OCI-LY7 (cell line): ENCODE results near the gene HTRA1. TPM values are rescaled to one million over a fixed set of nuclear protein-coding genes. Genes with fewer than 3 reads are reported as not detected.

Experiments used
- BruUV-seq: library from RNA; stranded (reverse); fragments of 400-500 nt; replicated peaks from 2 replicates; lab custom pipeline; 2021; lab: Mats Ljungman, UMichigan
- CTCF ChIA-PET: fragments of 300-600 bp; sonication (Branson Sonifier 250); formaldehyde crosslinking; loops from one replicate; lab custom pipeline; 2022; ENCODE audit warnings: antibody characterized with exemption; ENCODE audit not compliant: unreplicated experiment; lab: Charles Lee
- POLR2A ChIA-PET: fragments of 300-600 bp; sonication (Branson Sonifier 250); formaldehyde crosslinking; loops from one replicate; lab custom pipeline; 2022; ENCODE audit warnings: antibody characterized with exemption; lab: Charles Lee
- DNase-seq: peaks from one replicate; pipeline ENCODE4 v3.0.0-alpha.2; 2015; ENCODE audit warnings: low spot score
- H2AFZ ChIP-seq: fragments of 200-600 bp; sonication (generic), shearing (Covaris generic); 2 replicates; pipeline ENCODE4 v1.6.1; 2014; ENCODE audit warnings: mild to moderate bottlenecking, antibody characterized with exemption, low read length, moderate library complexity
- H3K27ac ChIP-seq: fragments of 200-600 bp; sonication (generic); 2 replicates; pipeline ENCODE4 v1.5.1; 2014; ENCODE audit warnings: mixed run types, low read depth, mild to moderate bottlenecking, moderate library complexity, low read length, inconsistent platforms; ENCODE audit not compliant: poor library complexity, severe bottlenecking
- H3K36me3 ChIP-seq: fragments of 200-600 bp; sonication (generic); 2 replicates; pipeline ENCODE4 v1.6.1; 2014; ENCODE audit warnings: mild to moderate bottlenecking, antibody characterized with exemption, low read length, moderate library complexity, mixed read lengths; ENCODE audit not compliant: insufficient read depth
- H3K4me1 ChIP-seq: fragments of 200-600 bp; sonication (generic); 2 replicates; pipeline ENCODE4 v1.5.1; 2014; ENCODE audit warnings: mild to moderate bottlenecking, low read length; ENCODE audit not compliant: insufficient read depth, poor library complexity, severe bottlenecking
- H3K4me2 ChIP-seq: fragments of 200-600 bp; sonication (generic); 2 replicates; pipeline ENCODE4 v1.6.1; 2014; ENCODE audit warnings: mild to moderate bottlenecking, low read length
- H3K4me3 ChIP-seq: fragments of 200-600 bp; sonication (generic); 2 replicates; pipeline ENCODE4 v1.5.1; 2014; ENCODE audit warnings: mild to moderate bottlenecking, low read depth, low read length; ENCODE audit not compliant: poor library complexity, severe bottlenecking
- H3K79me2 ChIP-seq: fragments of 200-600 bp; sonication (generic); 2 replicates; pipeline ENCODE4 v1.6.1; 2016; ENCODE audit warnings: low read depth, mild to moderate bottlenecking, low read length, moderate library complexity, mixed read lengths; ENCODE audit not compliant: insufficient read depth
- H3K9me2 ChIP-seq: fragments of 200-600 bp; sonication (generic); 2 replicates; pipeline ENCODE4 v1.6.1; 2016; ENCODE audit warnings: mild to moderate bottlenecking, low read length, mixed read lengths; ENCODE audit not compliant: insufficient read depth
- H3K9me3 ChIP-seq: fragments of 200-600 bp; sonication (generic); 2 replicates; pipeline ENCODE4 v1.6.1; 2014; ENCODE audit warnings: mild to moderate bottlenecking, mixed run types, low read length, mixed read lengths
- H4K20me1 ChIP-seq: fragments of 200-600 bp; sonication (generic); 2 replicates; pipeline ENCODE4 v1.6.1; 2014; ENCODE audit warnings: mild to moderate bottlenecking, antibody characterized with exemption, low read length, moderate library complexity, mixed read lengths; ENCODE audit not compliant: insufficient read depth
- CTCF ChIP-seq: fragments of 200-600 bp; sonication (generic); conservative IDR thresholded peaks from 2 replicates; pipeline ENCODE4 v1.5.1; 2014; ENCODE audit warnings: mild to moderate bottlenecking, antibody characterized with exemption, low read length, moderate library complexity, mixed read lengths
- EZH2phosphoT487 ChIP-seq: fragments of 200-600 bp; sonication (generic); IDR thresholded peaks from 2 replicates; pipeline ENCODE4 v1.6.1; 2018; ENCODE audit warnings: low read depth, borderline replicate concordance, mild to moderate bottlenecking, mixed run types, antibody characterized with exemption, low read length, moderate library complexity, mixed read lengths
- intact Hi-C: fragments of 100-400 bp; cut with micrococcal nuclease; formaldehyde crosslinking; loops from one replicate; pipeline ENCODE4 v1.10.0; 2022; ENCODE audit not compliant: unreplicated experiment
- total RNA-seq, 2 experiments: library from RNA; depleted of rRNA in 1 of 2; stranded (reverse); fragments of >200 nt in 1 of 2; shearing (Covaris generic) in 1 of 2; gene quantifications; 2 replicates each; pipeline ENCODE4 v1.2.3, GENCODE V29; 2014 to 2022

The HTRA1 gene
- total RNA-seq, 2 experiments from 2014 or later: not detected

GRCh38 chr10:122494173-122494820 lies 32.9 kb downstream of the HTRA1 start:
- no peaks in the 10 kb centered on the region for H3K4me1 ChIP-seq
- no peaks in the 10 kb centered on the region for H3K9me2 ChIP-seq
- intact Hi-C loops: no loop called here
- no peaks in the 10 kb centered on the region for H3K79me2 ChIP-seq
- BruUV-seq: no TSS peak
- ChIA-PET POLR2A (no interaction called here), CTCF (no interaction called here)
- no peak overlapping the region for H3K27ac ChIP-seq
- TF ChIP-seq CTCF (no peak), EZH2phosphoT487 (no peak)
- H3K36me3 ChIP-seq: no peaks in the 10 kb centered on the region
- H3K9me3 ChIP-seq: no peaks in the 10 kb centered on the region
- no peak overlapping the region for H3K4me2 ChIP-seq
- H4K20me1 ChIP-seq: no peaks in the 10 kb centered on the region
- DNase-seq: no peak
- no peak overlapping the region for H3K4me3 ChIP-seq
- H2AFZ ChIP-seq: no peak overlapping the region

GRCh38 chr10:122494833-122495232 lies 33.5 kb downstream of the HTRA1 start:
- no peak overlapping the region for H2AFZ ChIP-seq
- no peak overlapping the region for H3K4me2 ChIP-seq
- no peaks in the 10 kb centered on the region for H3K9me3 ChIP-seq
- no peaks in the 10 kb centered on the region for H3K79me2 ChIP-seq
- no peak overlapping the region for H3K4me3 ChIP-seq
- H3K36me3 ChIP-seq: no peaks in the 10 kb centered on the region
- H4K20me1 ChIP-seq: no peaks in the 10 kb centered on the region
- H3K27ac ChIP-seq: no peak overlapping the region
- BruUV-seq: no TSS peak
- CTCF ChIA-PET: no interaction called here
- no peak for DNase-seq
- TF ChIP-seq EZH2phosphoT487: no peak
- no peak for TF ChIP-seq CTCF
- H3K4me1 ChIP-seq: no peaks in the 10 kb centered on the region
- no peaks in the 10 kb centered on the region for H3K9me2 ChIP-seq
- intact Hi-C loops: no loop called here
- POLR2A ChIA-PET: no interaction called here
